NCI-H1092 (cell line): ENCODE results near the gene RTKN2.

Experiments used
- DNase-seq: peaks from one replicate; lab custom pipeline; 2025; lab: John Stamatoyannopoulos, UW

The RTKN2 gene

DNA sequence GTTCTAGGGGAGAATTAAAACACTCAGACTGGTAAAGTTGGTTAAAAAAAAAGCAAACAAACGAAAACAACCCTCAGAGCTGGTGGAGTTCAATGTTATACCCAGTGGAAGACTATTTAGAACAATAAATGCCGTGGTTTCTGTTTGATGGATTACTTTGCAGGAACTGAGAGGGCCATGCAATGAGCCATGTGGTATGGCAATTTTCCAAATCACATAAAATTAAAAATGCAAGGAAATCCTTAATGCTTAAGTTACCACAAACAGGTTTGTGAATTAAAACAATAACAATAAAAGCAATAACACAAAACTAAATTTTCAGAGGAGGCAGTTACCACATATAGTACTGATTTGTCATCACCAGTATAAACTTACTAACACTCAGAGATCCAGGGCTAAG lies 96.9 kb downstream of the RTKN2 start:
- no peak for DNase-seq

DNA sequence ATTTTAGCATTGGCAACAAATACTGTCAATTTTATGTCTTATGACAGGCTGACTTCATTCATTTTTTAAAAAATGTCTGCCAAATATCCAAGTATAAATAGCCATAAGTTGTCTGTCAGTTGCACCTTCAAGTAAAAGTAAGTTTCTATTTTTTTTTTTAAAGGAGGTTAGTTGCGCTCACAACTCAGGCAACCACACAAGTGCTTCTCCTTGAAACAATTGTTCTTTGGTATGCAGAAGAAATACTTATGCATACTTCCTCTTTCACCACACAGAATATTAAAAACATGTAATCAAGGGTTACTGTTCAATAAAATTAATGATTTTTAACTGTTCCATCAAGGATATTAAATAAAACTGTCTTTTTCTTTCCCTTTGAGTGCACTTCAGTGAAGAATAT lies 97.9 kb downstream of the RTKN2 start:
- DNase-seq = no peak

DNA sequence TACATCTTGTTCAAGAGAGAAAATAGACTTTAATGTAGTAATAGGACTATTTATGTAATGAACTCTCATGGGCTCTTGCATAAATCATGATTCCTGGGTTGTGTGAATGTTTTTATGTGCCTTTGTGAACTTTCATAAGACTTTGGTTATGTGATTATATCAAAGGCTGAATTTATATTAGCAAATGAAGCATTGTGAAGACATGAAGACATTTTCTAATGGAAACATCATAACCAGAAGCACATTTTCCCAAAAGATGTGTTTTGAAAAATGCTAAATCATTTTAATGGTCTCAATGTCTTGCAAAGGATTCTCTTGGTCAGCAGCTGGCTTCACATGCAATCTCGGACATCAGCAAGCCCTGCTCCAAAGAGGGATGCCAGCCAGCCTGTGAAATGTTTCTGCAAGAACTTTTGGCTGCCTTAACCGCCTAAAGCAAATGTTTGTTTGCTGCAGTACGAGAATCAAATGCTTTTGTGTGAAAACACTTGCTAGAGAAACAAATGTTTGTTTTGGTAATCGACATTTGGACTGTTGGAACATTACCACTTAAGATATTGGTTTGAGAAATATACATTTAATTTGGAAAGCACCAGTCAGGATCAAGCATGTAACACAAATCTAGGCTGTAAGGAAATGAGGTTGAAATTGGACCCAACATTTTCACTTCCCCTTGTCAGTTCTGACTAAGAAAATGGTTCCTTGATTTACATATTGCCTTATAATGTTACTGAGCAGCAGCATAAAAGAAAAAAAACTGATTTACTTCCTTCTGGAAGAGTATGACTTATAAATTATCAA lies 102.1 kb downstream of the RTKN2 start:
- no peak for DNase-seq

DNA sequence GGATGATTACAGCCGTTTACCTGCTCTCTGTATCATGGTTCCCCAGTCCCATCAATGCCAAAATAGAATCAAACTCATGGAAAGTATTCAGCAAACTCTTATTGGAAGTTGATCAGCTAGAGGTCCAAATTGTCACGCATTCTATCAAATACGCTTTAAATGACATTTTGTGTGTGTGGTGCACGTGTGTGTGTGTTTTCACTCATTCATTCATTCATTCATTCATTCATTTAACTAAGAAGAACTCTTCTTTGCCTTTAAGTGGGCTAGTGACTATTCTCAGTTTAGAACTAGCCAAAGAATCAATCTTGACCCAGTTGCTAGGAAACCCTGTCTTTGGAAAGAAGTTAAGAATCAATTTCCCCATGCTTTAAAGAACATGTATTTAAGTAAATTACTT lies 102.8 kb downstream of the RTKN2 start:
- no peak for DNase-seq

DNA sequence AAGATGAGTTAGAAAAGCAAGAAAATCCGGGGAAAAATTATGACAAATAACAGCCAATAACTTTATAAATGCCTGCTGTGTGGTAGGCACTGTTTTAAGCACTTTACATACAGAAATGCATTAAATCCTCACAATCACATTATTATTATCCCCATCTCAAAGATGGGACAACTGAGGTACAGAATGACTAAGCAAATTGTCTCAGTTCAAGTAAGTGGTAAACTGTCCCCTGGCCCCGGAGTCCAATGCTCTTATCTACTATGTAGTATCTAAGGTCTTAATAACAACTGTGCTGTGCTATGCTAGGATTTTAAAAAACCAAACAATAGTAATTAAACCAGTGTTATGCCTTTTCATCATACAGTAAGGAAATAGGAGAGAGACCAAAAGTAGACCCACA lies 105.6 kb downstream of the RTKN2 start:
- no peak for DNase-seq

DNA sequence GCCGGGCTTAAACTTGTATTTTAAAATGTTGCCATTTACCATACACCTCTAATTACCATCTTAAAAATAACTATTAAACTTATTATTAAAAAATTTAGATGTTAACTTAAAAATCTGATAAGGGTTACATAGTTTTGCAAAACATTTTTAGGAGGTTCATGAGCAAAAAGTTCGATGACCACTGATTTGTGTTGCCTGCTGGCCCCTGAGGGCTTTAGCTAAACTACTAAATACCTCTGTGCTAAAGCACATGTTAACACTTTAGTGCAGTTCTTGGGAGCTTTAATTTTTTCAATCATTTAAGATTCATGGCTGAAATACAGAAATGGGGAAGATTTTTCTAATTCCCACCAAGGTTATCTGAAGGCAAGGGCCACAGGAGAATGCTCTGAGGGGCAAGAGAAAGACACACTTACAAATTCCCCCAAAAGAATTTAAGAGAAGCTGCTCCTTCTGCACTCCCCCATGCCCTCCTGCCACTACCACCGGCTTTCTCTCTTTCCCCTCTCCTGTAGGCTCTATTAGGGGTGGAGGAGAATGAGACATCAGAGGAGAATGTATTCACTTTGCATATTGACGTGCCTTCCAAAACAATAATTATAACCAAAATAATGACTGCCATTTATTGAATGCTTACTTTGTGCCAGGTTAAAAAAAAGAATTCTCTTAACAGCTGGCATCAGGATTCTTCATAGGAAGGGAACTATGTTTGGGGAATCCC lies 106.2 kb downstream of the RTKN2 start:
- DNase-seq = no peak

DNA sequence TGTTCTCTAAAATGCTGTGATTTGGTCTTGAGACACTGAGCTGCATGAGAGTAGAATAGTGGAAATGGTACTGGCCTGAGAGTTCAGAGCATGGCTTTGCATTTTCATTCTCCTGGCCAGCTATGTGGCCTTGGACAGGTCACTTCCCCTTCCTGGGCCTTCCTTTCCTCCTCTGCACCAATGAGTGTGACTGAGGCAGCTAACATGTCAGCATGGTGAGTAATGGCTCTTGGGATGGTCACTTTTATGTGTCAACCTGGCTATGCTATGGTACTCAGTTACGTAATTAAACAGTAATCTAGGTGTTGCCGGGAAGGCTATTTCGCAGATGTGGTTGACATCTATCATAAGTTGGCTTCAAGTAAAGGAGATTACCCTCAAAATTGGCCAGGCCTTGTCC lies 109.3 kb downstream of the RTKN2 start:
- DNase-seq = no peak

DNA sequence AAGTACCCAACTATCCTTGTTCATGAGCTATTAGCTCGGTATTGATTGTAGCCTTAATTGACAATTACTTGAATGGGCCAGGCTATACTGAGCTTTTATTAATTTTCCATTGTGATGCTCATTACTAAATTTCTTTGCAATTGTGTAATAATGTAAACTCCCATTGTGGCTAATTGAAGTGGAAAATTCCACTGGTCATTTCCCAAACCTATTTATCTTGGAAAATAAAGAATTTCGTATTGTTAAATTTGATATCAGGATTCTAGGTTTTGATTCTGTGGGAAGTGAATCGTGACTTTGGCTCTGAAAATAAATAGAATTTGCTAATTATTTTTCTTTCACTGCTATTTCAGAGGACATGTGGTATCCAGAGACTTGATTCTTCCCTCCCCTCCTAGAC lies 111.0 kb downstream of the RTKN2 start:
- no peak for DNase-seq

DNA sequence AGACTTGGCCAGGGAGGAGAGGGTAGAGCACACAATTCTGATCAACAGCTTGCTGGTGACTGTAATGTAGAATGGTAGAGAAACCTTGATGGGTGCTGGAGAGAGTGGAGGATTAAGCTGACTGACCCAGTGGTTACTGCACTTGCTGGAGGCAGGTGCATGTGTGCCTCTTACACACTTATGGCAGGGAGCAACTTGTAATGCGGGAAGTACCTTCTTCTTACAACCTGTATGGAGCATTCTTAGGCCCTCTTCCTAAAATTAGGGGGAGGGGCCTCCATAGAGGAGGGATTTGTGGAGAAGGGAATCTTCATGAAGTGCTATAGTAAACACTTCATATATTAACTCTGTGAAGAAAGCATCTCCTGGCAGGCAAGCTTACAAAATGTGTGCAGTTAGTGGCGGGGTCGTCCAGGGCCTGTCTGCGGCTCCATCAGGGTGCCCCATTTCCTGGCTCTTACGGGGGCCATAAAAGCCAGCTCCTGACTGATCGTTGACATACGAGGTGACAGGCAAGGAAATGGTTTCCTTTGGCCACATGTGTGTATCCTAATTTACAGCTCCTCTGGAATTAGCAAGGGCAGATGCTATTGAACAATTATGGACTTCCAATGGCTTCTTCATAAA lies 113.5 kb downstream of the RTKN2 start:
- no peak for DNase-seq

DNA sequence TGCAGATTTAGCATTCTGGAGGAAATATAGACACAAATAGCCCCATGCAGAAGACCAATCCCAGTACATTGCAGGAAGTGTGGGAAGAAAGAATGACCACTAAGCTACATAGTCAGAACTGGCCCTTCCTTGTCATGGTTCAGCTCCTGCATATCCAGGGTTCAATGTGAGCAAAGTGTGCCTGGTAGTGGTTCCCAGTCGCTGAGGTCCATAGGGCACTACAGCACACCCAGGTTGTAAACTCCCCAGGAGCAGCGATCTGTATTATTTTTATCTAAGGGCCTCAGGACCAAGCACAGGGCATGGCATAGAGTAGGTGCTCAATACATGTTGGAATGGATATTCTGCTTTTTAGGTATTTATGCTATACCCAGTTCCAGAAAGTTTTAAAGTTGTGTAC lies 114.4 kb downstream of the RTKN2 start:
- DNase-seq = no peak

DNA sequence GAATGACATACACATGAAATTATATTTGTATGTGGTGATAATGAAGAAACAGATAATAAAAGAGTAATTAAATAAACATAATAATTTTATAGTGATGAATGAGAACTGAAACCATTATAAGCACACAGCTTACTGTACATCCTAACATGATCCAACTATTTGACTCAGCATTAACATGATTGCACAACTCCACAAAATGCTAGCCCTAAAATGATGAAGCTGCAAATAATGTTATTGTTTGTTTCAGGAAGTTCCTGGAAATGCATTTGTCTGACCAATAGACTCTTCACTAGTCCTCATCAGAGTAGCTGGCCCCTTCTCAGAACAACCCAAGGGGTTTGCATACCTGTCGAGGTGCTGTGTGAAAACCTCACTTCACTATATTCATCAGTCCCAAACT lies 115.5 kb downstream of the RTKN2 start:
- no peak for DNase-seq

DNA sequence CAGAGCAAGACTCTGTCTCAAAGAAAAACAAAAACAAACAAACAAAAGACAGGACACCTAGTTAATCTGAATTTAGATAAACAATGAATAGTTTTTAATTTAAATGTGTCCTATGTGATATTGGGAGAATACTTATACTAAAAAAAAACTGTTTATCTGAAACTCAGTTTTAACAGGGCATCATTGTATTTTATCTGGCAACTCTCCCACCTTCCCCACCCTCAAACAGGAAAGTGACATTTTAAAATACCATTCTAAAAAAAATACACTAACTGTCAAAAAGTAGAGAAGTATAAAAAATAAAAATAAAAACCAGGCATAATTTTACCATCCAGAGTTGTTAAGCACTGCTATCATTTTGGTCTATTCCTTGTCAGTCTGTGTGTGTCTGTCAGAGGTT lies 119.0 kb downstream of the RTKN2 start:
- no peak for DNase-seq

DNA sequence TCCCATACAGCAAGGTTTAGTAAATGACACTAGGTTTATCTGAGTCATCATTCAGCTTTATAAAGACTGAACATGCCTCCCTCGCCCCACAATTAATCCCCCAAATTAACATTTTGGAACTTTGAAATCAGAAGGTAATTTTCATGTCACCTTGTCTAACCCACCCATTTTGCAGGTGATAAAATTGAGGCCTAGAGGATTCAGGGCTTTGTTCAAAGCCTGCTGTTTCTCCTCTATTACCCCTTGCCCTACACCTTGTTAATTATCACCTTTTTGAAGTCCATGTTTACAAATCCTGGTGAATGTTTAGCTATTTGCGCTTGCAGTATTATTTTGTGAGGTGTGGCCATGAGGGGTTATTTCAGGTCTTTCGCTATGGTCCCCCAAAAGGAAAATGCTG lies 120.5 kb downstream of the RTKN2 start:
- no peak for DNase-seq

DNA sequence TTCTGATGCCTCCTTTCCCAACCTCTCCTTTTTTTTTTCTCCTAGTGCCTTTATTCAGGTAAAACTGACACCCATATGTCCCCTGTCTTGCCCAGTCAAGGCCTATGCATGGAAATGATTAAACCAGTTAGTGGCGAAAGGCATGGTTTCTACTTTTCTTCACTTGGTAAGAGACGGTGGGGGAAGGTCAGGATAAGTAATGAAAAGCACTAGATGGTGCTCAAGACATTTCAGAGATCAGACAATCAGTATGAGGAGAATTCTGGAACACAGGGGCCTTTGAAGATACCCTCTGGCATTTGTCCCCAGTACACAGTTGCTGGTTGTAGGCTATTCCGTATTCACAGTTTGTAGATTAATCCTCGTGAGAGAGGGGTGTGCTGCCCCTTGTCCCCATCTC lies 121.2 kb downstream of the RTKN2 start:
- DNase-seq = no peak

DNA sequence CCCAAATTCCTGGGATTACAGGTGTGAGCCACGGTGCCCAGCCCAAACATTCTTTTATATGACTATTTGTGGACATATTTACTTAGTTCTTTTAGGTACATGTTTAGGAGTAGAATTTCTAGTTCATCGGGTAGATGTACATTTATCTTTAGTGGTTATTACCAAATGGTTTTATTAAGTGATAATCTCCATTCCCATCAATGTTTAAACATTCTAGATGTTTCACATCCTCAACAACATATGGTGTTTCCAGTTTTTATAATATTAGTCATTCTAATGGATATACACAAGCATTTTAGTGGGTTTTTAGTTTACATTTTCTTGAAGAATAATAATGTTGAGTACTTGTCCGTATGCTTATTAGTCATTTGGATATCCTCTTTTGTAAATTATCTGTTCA lies 131.7 kb downstream of the RTKN2 start:
- DNase-seq = no peak

DNA sequence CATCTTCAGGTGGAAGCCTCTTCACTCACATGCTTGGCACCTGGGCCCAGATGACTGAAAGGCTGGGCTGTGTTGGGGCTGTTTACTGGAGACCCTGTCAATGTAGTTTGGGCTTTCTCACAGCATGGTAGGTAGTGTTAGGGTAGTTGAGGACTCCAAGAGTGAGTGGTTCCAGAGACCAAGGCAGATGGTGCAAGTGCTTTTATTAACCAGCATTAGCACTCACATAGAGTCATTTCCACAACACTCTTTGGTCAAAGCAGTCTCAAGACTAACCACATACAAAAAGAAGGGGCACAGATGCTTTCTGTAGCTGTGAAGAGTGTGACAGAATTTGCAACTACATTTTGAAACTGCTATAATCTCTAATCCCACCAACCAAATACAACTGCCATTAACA lies 135.0 kb downstream of the RTKN2 start:
- DNase-seq = no peak
